Body of pancreas (tissue), 4 donors: Measurements from ENCODE around the gene FGFR3. TPM values are rescaled to one million over a fixed set of nuclear protein-coding genes. Genes with fewer than 3 reads are reported as not detected.
A peak's percentile ranks its signal among the peaks of the same experiment; 100 is the strongest.

Experiments used
- ATAC-seq: fragments of 150-250 bp; one replicate; pipeline ENCODE4 v1.9.1; 2016
- DNase-seq, 4 donors: peaks; one replicate each; pipeline ENCODE4 v3.0.0-alpha.2; 2019
- H3K27ac ChIP-seq, 4 donors: fragments of 200-600 bp; sonication (generic); 1 replicate in 3 of 4; 2 replicates in 1 of 4; pipeline versions ENCODE4 v1.5.1 to v1.6.1; 2016 to 2019; ENCODE audit warnings: mild to moderate bottlenecking in 1 of 4, mixed read lengths in 1 of 4, moderate library complexity in 1 of 4
- H3K27me3 ChIP-seq, 2 donors: fragments of 200-600 bp; sonication (generic); one replicate each; pipeline ENCODE4 v1.6.0; 2016; ENCODE audit warnings: mild to moderate bottlenecking in 1 of 2
- H3K36me3 ChIP-seq, 2 donors: fragments of 200-600 bp; sonication (generic); replicated peaks in 1 of 2; 2 replicates each; pipeline ENCODE4 v1.5.1; 2016; ENCODE audit warnings: low read depth in 2 of 2; ENCODE audit not compliant: insufficient read depth in 1 of 2
- H3K4me1 ChIP-seq: fragments of 200-600 bp; sonication (generic); one replicate; pipeline ENCODE4 v1.6.0; 2016
- H3K4me3 ChIP-seq, 2 donors: fragments of 200-600 bp; sonication (generic); 1 replicate in 1 of 2; 2 replicates in 1 of 2; pipeline ENCODE4 v1.5.1; 2016 to 2019
- H3K9me3 ChIP-seq, 3 donors: fragments of 200-600 bp; sonication (generic); 1 replicate in 2 of 3; 2 replicates in 1 of 3; pipeline ENCODE4 v1.5.1; 2016
- POLR2A ChIP-seq, 3 donors: fragments of 450-650 bp; IDR thresholded peaks; one replicate each; pipeline ENCODE4 v1.6.1; 2016; ENCODE audit warnings: antibody characterized with exemption in 3 of 3, mild to moderate bottlenecking in 2 of 3
- WGBS, 2 donors: methylation state at CpG; one replicate each; pipeline ENCODE4 v1.1.5; 2017; 5-methylcytosine and 5-hydroxymethylcytosine counted together
- intact Hi-C: fragments of 100-400 bp; cut with DNase I; formaldehyde crosslinking; loops from one replicate; pipeline ENCODE4 v1.15.1; 2023
- total RNA-seq, 2 donors: library from RNA; depleted of rRNA; stranded (reverse); fragments of >200 nt; gene quantifications; one replicate each; pipeline ENCODE4 v1.1.0, GENCODE V29; 2016
- TF ChIP-seq, protein P1 (sequence below), 7 experiments: fragments of 450-650 bp in 4 of 7; fragments of 200-600 bp in 3 of 7; sonication (generic) in 3 of 7; IDR thresholded peaks; one replicate each; pipeline ENCODE4 v1.5.1; 2016 to 2019; ENCODE audit warnings: antibody characterized with exemption in 7 of 7

The FGFR3 gene
- total RNA-seq, 2 donors from 2014 or later, result 114 to 196 TPM

DNA sequence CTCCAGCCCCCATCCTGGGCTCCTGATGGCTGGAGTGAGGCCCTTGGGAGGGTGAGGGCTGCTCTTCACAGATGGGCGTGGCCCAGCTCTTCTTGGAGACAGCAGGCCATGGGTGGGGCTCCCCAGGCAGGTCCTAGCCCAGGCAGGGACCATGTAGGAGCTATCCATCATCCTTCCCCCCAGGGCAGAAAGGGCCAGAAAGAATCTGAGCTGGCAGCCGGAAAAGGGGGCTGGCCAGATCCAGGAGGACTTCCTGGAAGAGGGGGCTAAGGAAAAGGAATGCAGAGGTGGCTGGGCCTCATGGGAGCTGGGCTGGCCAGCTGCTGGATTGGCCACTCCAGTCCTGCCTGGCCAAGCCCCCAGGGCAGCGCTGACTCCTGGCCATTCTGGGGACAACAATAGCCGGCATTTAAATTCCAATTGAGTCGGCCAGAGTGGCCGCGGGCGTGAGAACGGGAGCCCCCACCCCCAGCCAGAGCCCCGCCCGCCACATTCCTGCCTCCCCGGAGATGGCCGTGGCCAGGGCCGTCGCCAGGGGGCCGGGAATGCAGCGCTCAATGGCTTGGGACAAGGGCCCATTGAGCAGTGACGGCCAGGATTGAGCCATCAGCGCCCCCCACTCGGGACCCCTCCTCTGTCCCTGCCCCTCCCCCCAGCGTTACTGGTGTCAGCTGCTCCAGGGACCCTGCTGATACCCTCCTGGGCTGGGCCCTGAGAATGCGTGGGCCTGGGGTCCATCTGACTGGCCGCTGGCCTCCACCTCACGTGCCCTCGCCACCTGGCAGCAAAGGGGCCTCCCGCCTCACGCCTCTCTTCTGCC is 15.1 kb upstream of the FGFR3 start:
- Histone ChIP-seq H3K9me3 (no peaks in the 10 kb centered on the region), H3K27me3 (no peaks in the 10 kb centered on the region), H3K36me3 (no peaks in the 10 kb centered on the region), H3K4me3 (no peak overlapping the region), H3K27ac (peak overlapping the region; percentile 69 to 93 (median 86)), H3K4me1 (peaks cover 67% of the 10 kb centered on the region)
- ATAC-seq, result peak; percentile 78
- DNase-seq, result peak; percentile 67 to 76 (median 74)
- intact Hi-C loops, result no loop called here
- TF ChIP-seq, protein P1, sequence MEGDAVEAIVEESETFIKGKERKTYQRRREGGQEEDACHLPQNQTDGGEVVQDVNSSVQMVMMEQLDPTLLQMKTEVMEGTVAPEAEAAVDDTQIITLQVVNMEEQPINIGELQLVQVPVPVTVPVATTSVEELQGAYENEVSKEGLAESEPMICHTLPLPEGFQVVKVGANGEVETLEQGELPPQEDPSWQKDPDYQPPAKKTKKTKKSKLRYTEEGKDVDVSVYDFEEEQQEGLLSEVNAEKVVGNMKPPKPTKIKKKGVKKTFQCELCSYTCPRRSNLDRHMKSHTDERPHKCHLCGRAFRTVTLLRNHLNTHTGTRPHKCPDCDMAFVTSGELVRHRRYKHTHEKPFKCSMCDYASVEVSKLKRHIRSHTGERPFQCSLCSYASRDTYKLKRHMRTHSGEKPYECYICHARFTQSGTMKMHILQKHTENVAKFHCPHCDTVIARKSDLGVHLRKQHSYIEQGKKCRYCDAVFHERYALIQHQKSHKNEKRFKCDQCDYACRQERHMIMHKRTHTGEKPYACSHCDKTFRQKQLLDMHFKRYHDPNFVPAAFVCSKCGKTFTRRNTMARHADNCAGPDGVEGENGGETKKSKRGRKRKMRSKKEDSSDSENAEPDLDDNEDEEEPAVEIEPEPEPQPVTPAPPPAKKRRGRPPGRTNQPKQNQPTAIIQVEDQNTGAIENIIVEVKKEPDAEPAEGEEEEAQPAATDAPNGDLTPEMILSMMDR (IDR thresholded peaks at IDR 0.05), result peak in 4 of 7 experiments; percentile 12 to 36 (median 31)
- peak in 1 of 3 donors; percentile 21 for TF ChIP-seq POLR2A (IDR thresholded peaks at IDR 0.05)
- 47 to 62% methylated on average over 11 to 26 of the region's 27 CpGs for WGBS, 2 donors

DNA sequence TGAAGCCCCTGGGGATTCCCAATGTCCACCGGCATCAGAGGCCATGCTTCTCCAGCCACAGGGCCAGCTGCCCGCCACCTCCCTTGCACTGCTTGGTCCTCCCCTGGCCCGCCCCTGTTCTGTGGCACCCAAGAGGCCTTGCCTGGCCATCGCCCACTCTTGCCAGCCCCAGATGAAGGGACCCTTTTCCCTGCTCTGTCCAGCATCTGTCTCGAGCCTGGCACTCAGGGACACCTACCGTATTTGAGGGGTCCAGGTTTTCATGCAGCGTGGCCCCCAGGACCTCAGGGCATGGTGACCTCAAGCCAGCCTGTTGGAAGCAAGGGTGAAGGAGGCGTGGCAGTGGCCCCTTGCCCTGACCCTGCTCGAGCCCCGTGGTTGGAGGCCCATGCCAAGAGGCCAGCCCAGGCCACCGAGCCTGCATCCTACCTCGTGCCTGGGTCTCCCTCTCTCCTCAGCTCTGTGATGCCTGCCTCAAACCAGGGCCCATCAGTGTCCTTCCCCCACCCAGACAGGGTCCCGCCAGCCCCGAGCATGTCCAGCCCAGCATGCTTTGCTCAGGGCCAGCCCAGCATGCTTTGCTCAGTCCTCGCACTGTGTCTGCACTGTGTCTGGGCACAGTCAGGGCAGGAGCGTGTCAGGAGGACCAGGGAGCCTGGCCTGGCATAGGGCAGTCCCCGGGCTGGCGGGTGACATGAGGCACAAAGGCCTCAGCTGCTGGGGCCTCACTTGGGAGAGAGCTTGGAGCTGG is 14.3 kb upstream of the FGFR3 start:
- Histone ChIP-seq H3K4me1 (peaks cover 59% of the 10 kb centered on the region), H3K4me3 (no peak overlapping the region), H3K27ac (peak overlapping the region; percentile 69 to 93 (median 86)), H3K27me3 (no peaks in the 10 kb centered on the region), H3K9me3 (no peaks in the 10 kb centered on the region), H3K36me3 (no peaks in the 10 kb centered on the region)
- no peak for ATAC-seq
- DNase-seq, result no peak
- no peak for TF ChIP-seq POLR2A (IDR thresholded peaks at IDR 0.05)
- TF ChIP-seq, protein P1 (IDR thresholded peaks at IDR 0.05), result no peak
- intact Hi-C loops, result no loop called here
- WGBS, 2 donors, result 74 to 83% methylated on average over 4 to 18 of the region's 18 CpGs

DNA sequence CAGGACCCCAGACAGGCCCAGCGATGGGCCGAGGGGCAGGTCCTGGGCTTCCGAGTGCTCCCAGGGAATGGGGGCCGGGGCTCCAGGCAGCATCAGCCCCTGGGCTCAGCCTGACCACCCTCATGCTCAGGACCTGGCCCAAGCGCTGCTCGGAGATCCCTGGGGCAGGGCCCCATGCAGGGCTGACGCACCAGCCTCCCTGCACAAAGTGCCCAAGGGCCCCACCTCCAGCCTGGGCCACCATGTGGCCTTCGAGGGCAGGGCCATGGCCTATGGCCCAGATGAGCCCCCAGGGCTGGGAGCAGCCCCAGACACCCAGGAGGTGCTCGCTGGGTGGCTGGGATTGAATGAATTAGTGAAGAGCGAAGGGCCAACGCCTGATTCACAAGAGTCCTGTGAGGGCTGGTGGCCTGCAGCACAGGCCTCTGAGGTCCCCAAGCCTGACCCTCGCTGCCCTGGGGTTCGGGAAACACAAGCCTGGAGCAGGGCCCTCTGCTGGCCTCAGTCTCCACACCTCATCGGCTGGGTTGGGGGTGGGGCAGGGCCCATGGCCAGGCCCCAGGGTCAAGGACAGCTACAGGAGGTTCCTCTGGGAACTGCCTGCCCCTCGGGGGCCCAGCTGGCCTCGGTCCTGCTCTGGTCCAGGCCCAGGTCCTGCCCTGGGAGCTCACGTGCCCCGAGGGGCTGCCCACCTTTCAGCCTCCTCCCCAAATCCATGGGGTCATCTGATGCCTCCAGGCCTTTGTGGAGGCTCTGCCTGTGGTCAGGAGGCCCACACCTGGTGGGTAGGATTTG is 13.3 kb upstream of the FGFR3 start:
- ATAC-seq, result no peak
- H3K4me3 ChIP-seq, result no peak overlapping the region
- intact Hi-C loops, result no loop called here
- no peaks in the 10 kb centered on the region for H3K36me3 ChIP-seq
- no peaks in the 10 kb centered on the region for H3K27me3 ChIP-seq
- no peak for DNase-seq
- TF ChIP-seq POLR2A (IDR thresholded peaks at IDR 0.05), result no peak
- TF ChIP-seq, protein P1 (IDR thresholded peaks at IDR 0.05), result no peak
- peaks cover 53% of the 10 kb centered on the region for H3K4me1 ChIP-seq
- 74 to 89% methylated on average over 3 to 18 of the region's 18 CpGs for WGBS, 2 donors
- H3K9me3 ChIP-seq, result no peaks in the 10 kb centered on the region
- peak overlapping the region; percentile 69 to 93 (median 86) for H3K27ac ChIP-seq

DNA sequence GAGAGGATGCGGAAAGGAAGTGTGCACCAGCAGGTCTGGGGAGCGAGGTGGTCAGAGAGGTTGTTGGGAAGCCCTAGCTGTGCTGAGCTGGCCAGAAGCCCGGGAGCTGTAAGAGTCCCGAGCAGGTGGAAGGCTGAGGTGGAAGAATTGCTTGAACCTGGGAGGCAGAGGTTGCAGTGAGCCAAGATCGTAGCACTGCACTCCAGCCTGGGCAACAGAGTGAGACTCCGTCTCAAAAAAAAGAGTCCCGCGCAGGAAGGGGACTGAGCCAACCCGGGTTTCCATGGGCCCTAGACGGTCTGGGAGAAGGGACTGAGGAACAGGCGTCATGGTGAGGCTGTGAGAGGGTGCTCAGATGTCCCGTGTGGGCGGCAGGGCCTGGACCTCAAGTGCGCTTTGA is 12.7 kb upstream of the FGFR3 start:
- no peak overlapping the region for H3K4me3 ChIP-seq
- DNase-seq, result no peak
- H3K27ac ChIP-seq, result peak overlapping the region in 2 of 4 donors; percentile 86 to 93
- no peaks in the 10 kb centered on the region for H3K36me3 ChIP-seq
- intact Hi-C loops, result no loop called here
- WGBS, 2 donors, result 66 to 75% methylated on average over 14 of the region's 14 CpGs
- peaks cover 58% of the 10 kb centered on the region for H3K4me1 ChIP-seq
- no peaks in the 10 kb centered on the region for H3K27me3 ChIP-seq
- TF ChIP-seq, protein P1 (IDR thresholded peaks at IDR 0.05), result no peak
- no peak for TF ChIP-seq POLR2A (IDR thresholded peaks at IDR 0.05)
- no peaks in the 10 kb centered on the region for H3K9me3 ChIP-seq
- ATAC-seq, result no peak
